GM12878 (cell line): Measurements from ENCODE around the gene CMC1. TPM values are rescaled to one million over a fixed set of nuclear protein-coding genes. Genes with fewer than 3 reads are reported as not detected.

ENCODE experiments used
- BMI1 ChIP-seq: fragments of 450-650 bp; IDR thresholded peaks from 2 replicates; pipeline ENCODE4 v1.6.1; 2016; ENCODE audit warnings: mild to moderate bottlenecking, moderate library complexity, borderline replicate concordance
- CBFB ChIP-seq: IDR thresholded peaks from 2 replicates; pipeline ENCODE4 v1.6.1; 2016; ENCODE audit warnings: antibody characterized with exemption, low read depth
- CHD2 ChIP-seq: IDR thresholded peaks from 2 replicates; pipeline ENCODE4 v1.6.1; 2011; ENCODE audit warnings: low read depth, low read length, improper control_type of control experiment, borderline replicate concordance
- E2F8 ChIP-seq: fragments of 450-650 bp; IDR thresholded peaks from 2 replicates; pipeline ENCODE4 v1.6.1; 2018; ENCODE audit warnings: mild to moderate bottlenecking, low read depth, moderate library complexity; ENCODE audit not compliant: partially characterized antibody
- IKZF1 ChIP-seq: fragments of 450-650 bp; conservative IDR thresholded peaks from 2 replicates; pipeline ENCODE4 v1.6.1; 2017; ENCODE audit warnings: antibody characterized with exemption, mild to moderate bottlenecking
- MEF2B ChIP-seq: fragments of 450-650 bp; IDR thresholded peaks from 2 replicates; pipeline ENCODE4 v1.6.1; 2018; ENCODE audit warnings: mild to moderate bottlenecking, moderate library complexity; ENCODE audit not compliant: partially characterized antibody, poor library complexity, severe bottlenecking
- PBX3 ChIP-seq: IDR thresholded peaks from 2 replicates; pipeline ENCODE4 v1.6.1; 2011; ENCODE audit warnings: mild to moderate bottlenecking, low read depth, low read length, moderate library complexity; ENCODE audit not compliant: insufficient replicate concordance
- SUPT20H ChIP-seq: IDR thresholded peaks from 2 replicates; pipeline ENCODE4 v1.6.1; 2011; ENCODE audit warnings: low read depth, mild to moderate bottlenecking, low read length, moderate library complexity, borderline replicate concordance; ENCODE audit not compliant: control insufficient read depth
- ZBTB4 ChIP-seq: fragments of 450-650 bp; formaldehyde crosslinking; IDR thresholded peaks from 2 replicates; pipeline ENCODE4 v1.4.0; 2022; ENCODE audit warnings: mild to moderate bottlenecking, moderate library complexity
- ZNF592 ChIP-seq: fragments of 450-650 bp; IDR thresholded peaks from 2 replicates; pipeline ENCODE4 v1.6.1; 2017; ENCODE audit warnings: mild to moderate bottlenecking, moderate library complexity
- polyA plus RNA-seq, 11 experiments: library from polyadenylated mRNA; depleted of rRNA in 4 of 11; unstranded in 6 of 11; stranded (reverse) in 5 of 11; fragments of >200 nt; fragmentation: Nextera tagmentation in 4 of 11; fragmentation: Illumina TruSeq in 1 of 11; extraction: Ambion mirVana in 4 of 11; extraction: Trizol in 1 of 11; gene quantifications; 1 replicate in 1 of 11; 2 replicates in 10 of 11; pipeline versions ENCODE4 v1.2.1 to v1.2.3, GENCODE V29; 2011 to 2016; ENCODE audit warnings: inconsistent platforms in 2 of 11, missing spikeins in 2 of 11, low read depth in 1 of 11
- total RNA-seq, 4 experiments: library from RNA; depleted of rRNA in 3 of 4; stranded (reverse); fragments of >200 nt in 3 of 4; fragmentation: Illumina TruSeq in 1 of 4; extraction: Trizol in 1 of 4; gene quantifications; 2 replicates each; pipeline versions ENCODE4 v1.2.1 to v1.2.3, GENCODE V29; 2013 to 2021
- TF ChIP-seq, protein P1 (sequence below): fragments of 450-650 bp; IDR thresholded peaks from 2 replicates; pipeline ENCODE4 v1.6.1; 2016; ENCODE audit warnings: mild to moderate bottlenecking

The CMC1 gene
- total and polyA plus RNA-seq, 10 of the 15 experiments (the other 5 are each of a cell fraction or from before 2014, with no cell fraction given): 12.3 to 118 (median 29.3) TPM

DNA sequence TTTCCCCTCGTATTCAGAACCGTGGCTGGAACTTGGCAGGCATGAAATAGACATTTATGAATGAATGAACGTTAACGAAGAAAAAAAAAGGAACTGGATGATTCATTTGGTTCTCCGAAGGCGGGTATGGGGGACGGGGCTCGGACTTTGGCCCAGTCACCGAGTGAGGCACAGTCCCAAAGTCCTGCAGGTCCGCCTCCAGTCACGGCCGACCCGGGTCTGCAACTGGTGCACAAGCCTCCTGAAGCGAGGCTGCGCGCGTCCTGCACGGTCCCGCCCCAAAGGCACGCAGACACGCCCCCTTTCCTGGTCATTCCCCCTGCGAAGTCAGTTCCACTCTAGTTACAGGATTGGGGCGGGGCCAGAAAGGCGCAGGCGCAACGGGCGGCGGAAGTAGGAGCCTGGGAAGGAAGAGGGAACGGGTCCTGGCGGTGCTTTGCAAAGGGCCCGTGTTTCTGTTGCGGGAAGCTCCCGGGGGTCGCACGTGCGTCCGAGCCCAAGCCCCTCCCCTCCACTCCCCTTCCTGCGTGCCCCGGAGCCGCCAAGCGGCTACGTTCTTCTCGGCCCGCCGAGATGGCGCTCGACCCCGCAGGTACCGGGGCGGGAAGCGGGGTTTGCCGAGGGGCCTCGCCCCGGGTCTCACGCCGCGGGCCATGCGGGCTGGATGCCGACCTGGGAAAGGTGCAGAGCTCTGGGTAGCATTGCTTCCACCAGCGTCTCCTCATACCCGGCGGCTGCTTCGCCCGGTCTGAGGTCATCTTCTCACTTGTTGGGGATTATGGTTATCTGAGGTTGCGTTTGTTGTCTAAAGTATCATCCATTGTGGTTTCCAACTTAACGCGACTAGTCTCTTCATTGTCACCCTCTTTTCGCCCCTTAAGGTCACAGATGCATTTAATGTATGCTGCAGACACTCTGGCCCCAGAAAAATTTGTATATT, at the start of gene CMC1 (continued):
- TF ChIP-seq E2F8 (no peak), ZBTB4 (CRISPR knock-in tag) (no peak), CHD2 (peak; percentile 64), PBX3 (no peak), ZNF592 (no peak), MEF2B (peak; percentile 48), SUPT20H (no peak), CBFB (no peak), BMI1 (no peak; the same call in 1 of the 2 replicates), IKZF1 (peak; percentile 97)
- TF ChIP-seq, protein P1, sequence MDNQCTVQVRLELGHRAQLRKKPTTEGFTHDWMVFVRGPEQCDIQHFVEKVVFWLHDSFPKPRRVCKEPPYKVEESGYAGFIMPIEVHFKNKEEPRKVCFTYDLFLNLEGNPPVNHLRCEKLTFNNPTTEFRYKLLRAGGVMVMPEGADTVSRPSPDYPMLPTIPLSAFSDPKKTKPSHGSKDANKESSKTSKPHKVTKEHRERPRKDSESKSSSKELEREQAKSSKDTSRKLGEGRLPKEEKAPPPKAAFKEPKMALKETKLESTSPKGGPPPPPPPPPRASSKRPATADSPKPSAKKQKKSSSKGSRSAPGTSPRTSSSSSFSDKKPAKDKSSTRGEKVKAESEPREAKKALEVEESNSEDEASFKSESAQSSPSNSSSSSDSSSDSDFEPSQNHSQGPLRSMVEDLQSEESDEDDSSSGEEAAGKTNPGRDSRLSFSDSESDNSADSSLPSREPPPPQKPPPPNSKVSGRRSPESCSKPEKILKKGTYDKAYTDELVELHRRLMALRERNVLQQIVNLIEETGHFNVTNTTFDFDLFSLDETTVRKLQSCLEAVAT: 0 out of 2 replicates have a peak, but pooled peaks have one; percentile 17
